Gastrocnemius medialis (tissue), 4 donors: Measurements from ENCODE around the gene PTGES.
"Not testable (repeated sequence)": the region's sequence is repeated elsewhere in the genome, so short reads cannot be mapped to it uniquely, and the experiment has no call there.

Experiments
- POLR2A ChIP-seq, 2 donors: fragments of 450-650 bp; IDR thresholded peaks; one replicate each; pipeline ENCODE4 v1.6.1; 2017; ENCODE audit warnings: antibody characterized with exemption in 2 of 2, mild to moderate bottlenecking in 2 of 2, moderate library complexity in 2 of 2
- TF ChIP-seq, protein P1 (sequence below), 5 experiments: fragments of 450-650 bp in 3 of 5; fragments of 200-600 bp in 2 of 5; sonication (generic) in 2 of 5; IDR thresholded peaks in 4 of 5; conservative IDR thresholded peaks in 1 of 5; 1 replicate in 4 of 5; 2 replicates in 1 of 5; pipeline ENCODE4 v1.5.1; 2016 to 2019; ENCODE audit warnings: antibody characterized with exemption in 5 of 5, mild to moderate bottlenecking in 3 of 5, moderate library complexity in 3 of 5

DNA sequence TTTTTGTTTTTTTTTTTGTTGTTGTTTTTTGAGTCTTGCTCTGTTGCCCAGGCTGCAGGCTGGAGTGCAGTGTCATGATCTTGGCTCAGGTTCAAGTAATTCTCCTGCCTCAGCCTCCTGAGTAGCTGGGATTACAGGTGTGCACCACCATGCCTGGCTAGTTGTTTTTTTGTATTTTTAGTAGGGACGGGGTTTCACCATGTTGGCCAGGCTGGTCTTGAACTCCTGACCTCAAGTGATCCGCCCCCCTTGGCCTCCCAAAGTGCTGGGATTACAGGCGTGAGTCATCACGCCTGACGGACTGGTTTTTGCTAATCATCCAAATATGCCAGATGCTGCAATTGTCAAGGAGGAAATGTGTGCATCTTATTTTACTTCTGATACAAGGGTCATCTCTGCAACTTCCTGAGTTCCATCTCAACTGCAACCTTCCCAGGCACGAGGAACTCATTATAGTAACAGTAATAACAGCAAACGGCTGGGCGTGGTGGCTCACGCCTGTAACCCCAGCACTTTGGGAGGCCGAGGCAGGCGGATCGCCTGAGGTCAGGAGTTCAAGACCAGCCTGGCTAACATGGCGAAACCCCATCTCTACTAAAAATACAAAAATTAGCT lies 9.6 kb upstream of the PTGES start:
- TF ChIP-seq, protein P1, sequence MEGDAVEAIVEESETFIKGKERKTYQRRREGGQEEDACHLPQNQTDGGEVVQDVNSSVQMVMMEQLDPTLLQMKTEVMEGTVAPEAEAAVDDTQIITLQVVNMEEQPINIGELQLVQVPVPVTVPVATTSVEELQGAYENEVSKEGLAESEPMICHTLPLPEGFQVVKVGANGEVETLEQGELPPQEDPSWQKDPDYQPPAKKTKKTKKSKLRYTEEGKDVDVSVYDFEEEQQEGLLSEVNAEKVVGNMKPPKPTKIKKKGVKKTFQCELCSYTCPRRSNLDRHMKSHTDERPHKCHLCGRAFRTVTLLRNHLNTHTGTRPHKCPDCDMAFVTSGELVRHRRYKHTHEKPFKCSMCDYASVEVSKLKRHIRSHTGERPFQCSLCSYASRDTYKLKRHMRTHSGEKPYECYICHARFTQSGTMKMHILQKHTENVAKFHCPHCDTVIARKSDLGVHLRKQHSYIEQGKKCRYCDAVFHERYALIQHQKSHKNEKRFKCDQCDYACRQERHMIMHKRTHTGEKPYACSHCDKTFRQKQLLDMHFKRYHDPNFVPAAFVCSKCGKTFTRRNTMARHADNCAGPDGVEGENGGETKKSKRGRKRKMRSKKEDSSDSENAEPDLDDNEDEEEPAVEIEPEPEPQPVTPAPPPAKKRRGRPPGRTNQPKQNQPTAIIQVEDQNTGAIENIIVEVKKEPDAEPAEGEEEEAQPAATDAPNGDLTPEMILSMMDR (IDR thresholded peaks at IDR 0.05 in 4 of 5, conservative IDR thresholded peaks at IDR 0.05 in 1 of 5): not testable (repeated sequence)
- TF ChIP-seq POLR2A (IDR thresholded peaks at IDR 0.05): not testable (repeated sequence)
